H7 (cell line): Measurements from ENCODE around the gene HLA-DMB. TPM values are rescaled to one million over a fixed set of nuclear protein-coding genes. Genes with fewer than 3 reads are reported as not detected.

ENCODE experiments used
- DNase-seq: peaks from one replicate; pipeline ENCODE4 v3.0.0; 2012
- H3K27me3 ChIP-seq: 2 replicates; pipeline ENCODE4 v1.6.0; 2011; ENCODE audit warnings: mild to moderate bottlenecking, low read length; ENCODE audit not compliant: control insufficient read depth, insufficient read depth
- H3K36me3 ChIP-seq: replicated peaks from 2 replicates; pipeline ENCODE4 v1.5.1; 2011; ENCODE audit warnings: low read length; ENCODE audit not compliant: control insufficient read depth, insufficient read depth
- H3K4me3 ChIP-seq: 2 replicates; pipeline ENCODE4 v1.5.1; 2011; ENCODE audit warnings: low read depth, mild to moderate bottlenecking, control low read depth, low read length, moderate library complexity; ENCODE audit not compliant: insufficient read depth
- total RNA-seq: library from RNA; depleted of rRNA; stranded (reverse); fragments of >200 nt; shearing (Covaris generic); gene quantifications from 2 replicates; pipeline ENCODE4 v1.2.3, GENCODE V29; 2014

Gene HLA-DMB
- total RNA-seq, 1 experiment from 2014 or later: 0.17 TPM

DNA sequence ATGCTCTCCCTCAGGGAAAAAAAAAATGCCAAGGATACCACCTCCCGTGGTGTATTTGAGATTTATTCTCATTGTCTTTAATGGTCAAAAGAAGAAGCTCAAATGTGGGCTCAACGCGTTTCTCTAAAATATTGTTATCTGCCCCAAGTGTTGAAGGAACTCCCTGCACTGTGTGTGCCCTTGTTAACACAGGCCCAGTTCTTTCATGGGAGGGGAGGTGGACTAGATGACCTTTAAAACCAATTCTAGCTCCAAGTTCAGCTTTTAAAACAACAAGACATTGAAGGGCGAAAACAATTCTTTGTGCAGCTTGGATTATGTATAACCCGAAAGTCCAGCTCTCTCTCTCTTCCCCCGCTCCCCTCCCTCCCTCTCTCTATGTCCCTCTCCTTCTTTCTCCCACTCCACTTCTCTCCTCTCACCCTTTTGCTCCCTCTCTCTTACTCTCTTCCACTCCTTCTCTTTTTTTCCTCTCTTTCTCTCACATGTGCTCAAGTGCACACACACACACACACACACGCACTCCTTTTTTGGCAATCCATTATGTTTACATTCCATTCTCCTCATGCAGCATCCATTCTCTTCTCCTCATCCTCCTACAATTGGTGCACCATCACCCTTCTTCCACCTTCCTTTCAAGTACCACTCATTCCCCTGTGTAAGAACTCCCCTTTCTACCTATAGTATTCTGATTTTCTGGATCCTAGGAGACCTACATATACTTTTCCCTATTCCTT, 8.5 kb downstream of the HLA-DMB start:
- peaks cover 3% of the 10 kb centered on the region; the same call in 1 of the 2 replicates for H3K27me3 ChIP-seq
- H3K4me3 ChIP-seq: no peak overlapping the region
- no peak for DNase-seq
- no peaks in the 10 kb centered on the region for H3K36me3 ChIP-seq

DNA sequence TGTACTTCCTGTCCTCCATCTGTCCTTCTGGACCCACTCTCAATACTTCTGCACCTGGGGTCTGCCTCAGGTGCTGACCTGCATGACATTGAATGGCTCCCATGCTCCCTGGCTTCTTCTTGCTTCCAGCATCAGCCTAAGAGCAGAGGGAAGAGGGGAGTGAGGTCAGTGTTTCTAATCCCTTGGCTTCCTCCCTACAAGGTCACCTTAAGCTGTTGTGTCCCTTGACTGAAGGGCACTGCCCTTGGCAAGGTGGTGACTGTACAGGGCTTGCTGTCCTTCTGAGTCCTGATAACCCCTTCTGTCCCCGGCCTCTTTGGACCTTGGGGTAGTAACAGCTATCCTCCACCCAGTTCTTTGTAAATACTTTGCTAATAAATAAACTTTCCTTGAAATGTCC, 9.6 kb downstream of the HLA-DMB start:
- H3K36me3 ChIP-seq: no peaks in the 10 kb centered on the region
- peaks cover 3% of the 10 kb centered on the region; the same call in 1 of the 2 replicates for H3K27me3 ChIP-seq
- no peak for DNase-seq
- H3K4me3 ChIP-seq: no peak overlapping the region

- Histone ChIP-seq H3K36me3 (no peaks in the 10 kb centered on the region), H3K27me3 (no peaks in the 10 kb centered on the region; the same call in 1 of the 2 replicates), H3K4me3 (no peak overlapping the region)
- no peak for DNase-seq
Measured at GRCh38 chr6:32922083-32922482, 18.7 kb downstream of the HLA-DMB start.

- H3K36me3 ChIP-seq: no peaks in the 10 kb centered on the region
- DNase-seq: no peak
- no peak overlapping the region for H3K4me3 ChIP-seq
- no peaks in the 10 kb centered on the region; the same call in 1 of the 2 replicates for H3K27me3 ChIP-seq
Measured at GRCh38 chr6:32920715-32921114, 20.1 kb downstream of the HLA-DMB start.

GRCh38 chr6:32912951-32913350, 27.9 kb downstream of the HLA-DMB start:
- Histone ChIP-seq H3K27me3 (peaks cover 4% of the 10 kb centered on the region; the same call in 1 of the 2 replicates), H3K4me3 (no peak overlapping the region), H3K36me3 (no peaks in the 10 kb centered on the region)
- no peak for DNase-seq

DNA sequence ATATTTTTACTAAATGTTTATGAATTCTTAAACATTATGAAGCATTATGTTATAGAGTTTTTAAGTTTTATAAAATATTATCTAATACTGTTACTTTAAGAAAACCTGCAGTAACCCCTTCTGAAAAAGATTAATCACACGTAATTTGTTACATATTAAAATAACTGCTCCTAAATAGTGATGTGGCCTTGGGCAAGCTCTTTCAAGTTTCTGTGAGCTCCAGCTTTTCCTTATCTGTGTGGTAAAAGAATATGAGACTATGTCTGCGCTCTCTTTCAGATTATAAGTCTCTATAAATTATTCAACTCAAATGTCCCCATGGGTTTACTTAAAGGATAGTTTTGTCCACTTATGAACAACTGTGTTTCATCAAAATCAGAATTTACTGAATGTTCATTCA, 31.9 kb downstream of the HLA-DMB start:
- Histone ChIP-seq H3K4me3 (no peak overlapping the region), H3K36me3 (no peaks in the 10 kb centered on the region), H3K27me3 (peaks cover 2% of the 10 kb centered on the region; the same call in 1 of the 2 replicates)
- no peak for DNase-seq

GRCh38 chr6:32906539-32906938, 34.3 kb downstream of the HLA-DMB start:
- Histone ChIP-seq H3K27me3 (no peaks in the 10 kb centered on the region; the same call in 1 of the 2 replicates), H3K36me3 (no peaks in the 10 kb centered on the region), H3K4me3 (no peak overlapping the region)
- no peak for DNase-seq

GRCh38 chr6:32905078-32905477, 35.8 kb downstream of the HLA-DMB start:
- H3K27me3 ChIP-seq: no peaks in the 10 kb centered on the region; the same call in 1 of the 2 replicates
- no peak overlapping the region for H3K4me3 ChIP-seq
- no peak for DNase-seq
- H3K36me3 ChIP-seq: no peaks in the 10 kb centered on the region

- no peaks in the 10 kb centered on the region; the same call in 1 of the 2 replicates for H3K27me3 ChIP-seq
Measured at GRCh38 chr6:32903952-32904351, 36.9 kb downstream of the HLA-DMB start.

DNA sequence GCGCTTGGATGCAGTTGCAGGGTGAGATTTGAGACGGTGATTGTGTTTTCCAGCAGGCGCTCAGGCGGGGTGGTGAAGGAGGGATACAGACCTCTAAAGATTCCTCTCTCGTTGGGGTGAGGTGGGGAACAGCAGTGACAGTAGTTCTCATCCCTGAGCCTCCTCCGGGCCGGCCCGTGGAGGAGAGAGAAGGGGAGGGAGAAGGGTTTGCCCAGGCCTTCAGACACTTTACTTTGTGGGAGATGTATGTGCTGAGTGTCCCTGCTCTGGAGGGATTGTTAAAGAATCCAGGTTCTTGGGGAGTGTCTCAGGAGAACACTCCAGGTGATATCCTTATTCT, 45.9 kb downstream of the HLA-DMB start:
- no peak for DNase-seq
- Histone ChIP-seq H3K36me3 (no peaks in the 10 kb centered on the region; the same call in 1 of the 2 replicates), H3K4me3 (peak overlapping the region; percentile 84), H3K27me3 (no peaks in the 10 kb centered on the region; the same call in 1 of the 2 replicates)

More at GRCh38 chr6:32903952-32904351, 36.9 kb downstream of the HLA-DMB start:
- Histone ChIP-seq H3K4me3 (no peak overlapping the region), H3K36me3 (no peaks in the 10 kb centered on the region)
- no peak for DNase-seq

DNA sequence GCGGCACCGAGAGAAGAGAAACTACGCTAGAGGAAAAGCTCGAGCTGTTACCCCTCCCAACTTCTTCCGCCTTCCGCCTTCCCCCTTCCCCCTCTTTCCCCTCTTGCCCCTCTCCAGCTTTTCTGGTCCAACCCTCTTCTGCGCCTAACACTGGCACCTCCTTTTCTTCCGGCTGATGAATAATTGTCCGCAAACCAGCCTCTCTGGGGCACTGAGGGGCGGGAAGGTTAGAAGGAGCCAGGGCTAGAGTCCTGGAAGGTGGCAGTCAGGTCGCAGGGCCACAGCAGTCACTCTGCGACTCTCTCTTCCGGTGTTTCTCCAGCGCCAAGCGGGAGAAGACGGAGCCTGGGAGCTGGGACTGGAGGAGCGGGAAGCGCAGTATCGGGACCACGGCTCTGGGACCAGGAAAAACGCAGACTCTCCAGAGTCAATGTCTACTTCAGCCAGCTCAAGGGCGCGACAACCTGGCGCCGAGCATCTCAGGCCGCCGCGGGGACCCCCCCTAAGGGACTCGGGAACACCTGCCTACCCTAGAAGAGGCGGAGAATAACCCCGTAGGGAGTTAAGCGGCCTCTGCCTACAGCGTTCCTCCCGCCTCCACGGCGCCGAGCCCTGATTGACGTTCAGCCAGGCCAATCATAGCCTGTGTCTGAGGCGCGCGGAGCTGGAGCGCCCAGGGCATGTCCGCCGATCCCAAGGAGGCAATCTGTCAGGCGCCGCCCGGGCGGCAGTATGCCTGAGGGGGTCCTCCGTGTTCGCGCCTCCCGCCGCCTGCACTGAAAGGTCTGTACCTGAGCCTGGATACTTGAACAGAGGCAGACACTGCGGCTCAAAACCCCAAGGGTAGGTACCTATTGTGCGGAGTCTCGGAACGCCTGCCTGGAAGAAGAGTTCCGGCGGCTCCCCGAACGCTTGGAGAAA, 46.5 kb downstream of the HLA-DMB start:
- peak; percentile 96 for DNase-seq
- H3K36me3 ChIP-seq: no peaks in the 10 kb centered on the region; the same call in 1 of the 2 replicates
- peak overlapping the region; percentile 84 for H3K4me3 ChIP-seq
- H3K27me3 ChIP-seq: no peaks in the 10 kb centered on the region; the same call in 1 of the 2 replicates

GRCh38 chr6:32890831-32891230, 50.0 kb downstream of the HLA-DMB start:
- no peaks in the 10 kb centered on the region for H3K36me3 ChIP-seq
- no peak for DNase-seq
- no peaks in the 10 kb centered on the region; the same call in 1 of the 2 replicates for H3K27me3 ChIP-seq
- H3K4me3 ChIP-seq: no peak overlapping the region

DNA sequence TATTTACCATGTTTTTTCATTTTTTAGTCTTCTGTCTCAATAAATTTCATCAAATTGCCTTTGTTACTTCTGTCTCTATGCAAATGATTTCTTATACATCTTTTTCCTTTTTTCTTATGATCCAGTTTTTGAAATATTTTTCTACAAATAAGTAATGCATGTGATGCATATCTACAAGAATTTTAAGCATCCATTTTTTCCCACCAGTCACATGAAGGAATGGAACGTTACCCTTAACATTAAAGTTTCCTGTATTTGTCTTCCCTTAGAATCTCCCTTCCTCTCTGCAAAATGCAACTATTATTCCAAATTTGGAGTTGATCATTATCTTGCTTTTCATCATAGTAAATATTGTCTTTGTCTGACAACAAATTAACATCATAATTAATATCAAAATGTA, 51.3 kb downstream of the HLA-DMB start:
- Histone ChIP-seq H3K36me3 (no peaks in the 10 kb centered on the region), H3K4me3 (no peak overlapping the region), H3K27me3 (no peaks in the 10 kb centered on the region)
- no peak for DNase-seq

- Histone ChIP-seq H3K27me3 (no peaks in the 10 kb centered on the region), H3K36me3 (no peaks in the 10 kb centered on the region), H3K4me3 (no peak overlapping the region)
- no peak for DNase-seq
Measured at GRCh38 chr6:32888576-32888975, 52.3 kb downstream of the HLA-DMB start.

DNA sequence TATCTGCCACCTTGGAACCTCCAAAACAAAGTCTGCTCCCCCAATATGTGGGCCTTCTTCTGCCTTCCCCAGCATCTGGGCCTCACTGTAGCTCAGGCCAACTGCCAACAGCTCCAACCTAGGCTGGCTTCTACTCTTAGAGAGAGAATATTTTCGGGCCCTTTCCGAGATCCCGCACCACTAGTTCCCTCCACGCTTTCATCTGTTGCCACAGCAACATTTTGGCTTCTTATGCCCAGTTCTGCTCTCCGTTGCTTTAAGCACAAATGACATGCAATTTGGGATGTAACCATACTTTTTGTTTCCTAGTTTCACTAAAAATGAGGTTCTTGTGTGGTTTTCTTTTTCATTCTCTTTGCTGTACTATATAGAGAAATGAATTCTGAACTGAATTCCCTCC, 53.2 kb downstream of the HLA-DMB start:
- H3K36me3 ChIP-seq: no peaks in the 10 kb centered on the region

More for the DNA sequence above, 53.2 kb downstream of the HLA-DMB start:
- DNase-seq: no peak
- Histone ChIP-seq H3K27me3 (no peaks in the 10 kb centered on the region), H3K4me3 (no peak overlapping the region)
